ENCODE measurements around the gene PTPN6. TPM values are rescaled to one million over a fixed set of nuclear protein-coding genes. Genes with fewer than 3 reads are reported as not detected.

PTPN6 gene
- total and polyA plus RNA-seq, 2 of the 13 experiments (the other 11 are each of a cell fraction or from before 2014, with no cell fraction given) = 10.5 to 10.6 TPM

- 0 out of 2 replicates have a peak, but pooled peaks have one; percentile 39 for TF ChIP-seq TRAFD1 (CRISPR knock-in tag; IDR thresholded peaks at IDR 0.05; ENCODE audit: borderline replicate concordance)
- peak; percentile 55; the same call in 1 of the 2 replicates for TF ChIP-seq ZNF362 (CRISPR knock-in tag; IDR thresholded peaks at IDR 0.05; ENCODE audit: borderline replicate concordance)
- 0 out of 2 replicates have a peak, but pooled peaks have one; percentile 14 for TF ChIP-seq ZBTB43 (CRISPR knock-in tag; conservative IDR thresholded peaks at IDR 0.05)
- 0 out of 2 replicates have a peak, but pooled peaks have one; percentile 47 for TF ChIP-seq HOXD1 (CRISPR knock-in tag; IDR thresholded peaks at IDR 0.05)
- TF ChIP-seq ZFP62 (CRISPR knock-in tag; IDR thresholded peaks at IDR 0.05) = no peak
- no peak for TF ChIP-seq ATRX (CRISPR knock-in tag; IDR thresholded peaks at IDR 0.05; ENCODE audit: borderline replicate concordance)
- TF ChIP-seq ZNF740 (CRISPR knock-in tag; IDR thresholded peaks at IDR 0.05) = peak; percentile 12; the same call in 1 of the 2 replicates
- peak; percentile 73 for TF ChIP-seq FOXP4 (CRISPR knock-in tag; IDR thresholded peaks at IDR 0.05)
- TF ChIP-seq TRIM24 (CRISPR knock-in tag; IDR thresholded peaks at IDR 0.05) = no peak
- TF ChIP-seq MEF2D (CRISPR knock-in tag; IDR thresholded peaks at IDR 0.05) = no peak
- TF ChIP-seq MAFG (CRISPR knock-in tag; IDR thresholded peaks at IDR 0.05) = no peak
- no peak for TF ChIP-seq MTF1 (CRISPR knock-in tag; IDR thresholded peaks at IDR 0.05)
- peak; percentile 84 for TF ChIP-seq GATAD2A (CRISPR knock-in tag; IDR thresholded peaks at IDR 0.05)
- no peak for TF ChIP-seq MNT (IDR thresholded peaks at IDR 0.05)
- peak; percentile 82 for TF ChIP-seq SALL1 (CRISPR knock-in tag; IDR thresholded peaks at IDR 0.05)
- no peak for TF ChIP-seq BRCA1 (CRISPR knock-in tag; IDR thresholded peaks at IDR 0.05)
- TF ChIP-seq ZFX (CRISPR knock-in tag; IDR thresholded peaks at IDR 0.05; ENCODE audit: low read depth) = peak; percentile 45
- TF ChIP-seq ZNF569 (CRISPR knock-in tag; IDR thresholded peaks at IDR 0.05; ENCODE audit: borderline replicate concordance) = no peak
- TF ChIP-seq GFI1 (CRISPR knock-in tag; IDR thresholded peaks at IDR 0.05; ENCODE audit: borderline replicate concordance) = peak; percentile 95
- no peak; the same call in 1 of the 2 replicates for TF ChIP-seq SMC3 (IDR thresholded peaks at IDR 0.05; ENCODE audit: low read length)
- no peak for TF ChIP-seq REL (CRISPR knock-in tag; conservative IDR thresholded peaks at IDR 0.05)
Measured at GRCh38 chr12:6981152-6982052, 30.2 kb downstream of the PTPN6 start (continued).
